Stimulated activated CD4-positive, alpha-beta T cell treated with anti-CD3 and anti-CD28 coated beads, Interleukin-4, amount 100 ng/mL, for 4 hours (primary cell): ENCODE data around the gene MAFG.
"Not testable (repeated sequence)": the region's sequence is repeated elsewhere in the genome, so short reads cannot be mapped to it uniquely, and the experiment has no call there.

Experiments
- DNase-seq, 2 experiments: peaks; one replicate each; pipeline ENCODE4 v3.0.0-alpha.2; 2020

The MAFG gene

DNA sequence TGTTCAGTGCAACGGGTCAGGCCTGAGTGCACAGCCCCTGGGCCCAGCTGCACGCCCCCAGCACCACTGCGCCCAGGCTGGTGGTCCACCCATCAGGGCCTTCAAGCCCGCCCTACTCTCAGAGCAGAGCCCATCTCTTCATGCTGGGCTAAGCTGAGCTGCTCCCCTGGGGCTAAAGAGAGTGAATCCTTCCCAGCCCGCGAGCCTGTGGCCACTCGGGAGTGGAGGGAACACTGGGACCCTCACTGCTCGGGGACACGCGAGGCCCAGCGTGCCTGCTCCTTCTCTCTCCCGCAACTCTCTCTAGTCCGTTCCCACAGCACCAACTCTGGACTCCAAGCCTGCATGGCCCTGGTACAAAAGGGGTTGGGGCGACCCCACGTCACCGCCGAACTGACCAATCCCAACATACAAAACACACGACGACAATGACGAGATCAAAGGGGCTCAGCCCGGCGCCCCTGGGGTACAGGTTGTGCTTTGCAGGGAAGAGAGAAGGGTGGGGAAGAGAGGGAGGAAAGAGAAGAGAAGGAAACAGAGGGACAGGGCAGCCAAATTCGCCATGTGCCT lies 5.5 kb downstream of the MAFG start:
- no peak for DNase-seq

DNA sequence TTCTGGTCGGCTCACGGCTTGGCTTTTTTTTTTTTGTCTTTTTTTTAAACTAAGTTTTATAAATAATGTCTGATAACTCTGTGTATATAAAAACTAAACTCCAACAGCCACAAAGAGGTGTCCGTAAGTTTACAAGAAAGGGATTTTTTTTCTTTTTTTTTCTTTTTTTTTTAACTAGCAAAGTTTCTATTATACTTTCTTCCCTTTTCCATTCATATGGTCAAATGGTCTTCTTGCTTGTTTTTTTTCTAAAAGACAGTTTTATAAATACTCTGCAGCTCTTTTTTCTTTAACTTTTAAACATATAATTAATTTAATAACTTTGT lies 6.0 kb downstream of the MAFG start:
- DNase-seq = no peak

DNA sequence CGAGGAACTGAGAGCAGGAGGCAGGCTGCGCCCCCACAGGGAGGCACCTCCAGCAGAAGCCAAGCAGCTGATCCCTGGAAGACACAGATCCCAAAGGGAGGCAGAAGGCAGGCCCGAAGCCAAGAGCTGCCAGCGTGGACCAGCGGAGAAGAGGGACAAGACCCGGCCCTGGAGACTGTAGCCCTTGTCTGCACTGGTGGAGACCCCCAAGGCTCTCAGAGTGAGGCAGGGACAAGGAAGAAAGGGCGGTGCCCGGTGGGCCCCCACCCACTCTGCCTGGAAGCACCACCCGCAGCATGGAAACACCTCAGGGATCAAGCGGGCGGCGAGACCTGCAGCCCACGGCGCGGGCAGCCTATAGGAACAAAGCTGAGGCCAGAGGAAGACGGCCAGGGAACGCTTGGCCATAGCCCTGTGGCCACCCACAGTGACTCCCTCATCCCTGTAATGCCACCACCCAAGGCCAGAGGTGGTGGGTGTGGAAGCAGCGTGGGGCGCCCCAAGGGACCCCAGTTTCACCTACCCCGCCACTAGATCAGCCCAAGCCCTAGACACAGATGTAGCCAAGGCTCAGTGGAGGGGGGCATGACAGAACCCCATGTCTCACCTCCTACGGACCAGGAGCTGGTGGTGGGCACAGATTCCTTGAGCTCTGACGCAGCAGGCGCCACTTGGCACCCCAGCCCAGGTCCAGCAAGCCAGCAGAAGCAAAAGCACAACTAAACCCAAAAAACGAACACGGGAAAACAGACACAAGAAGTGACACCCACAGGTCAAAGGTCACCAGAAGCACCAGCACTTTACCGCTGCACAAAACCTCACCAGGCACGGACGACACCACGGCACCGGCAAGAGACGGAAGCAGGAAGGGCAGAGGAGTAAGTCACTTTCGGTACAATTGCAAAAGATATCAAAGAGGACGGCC lies 6.7 kb downstream of the MAFG start:
- no peak for DNase-seq

DNA sequence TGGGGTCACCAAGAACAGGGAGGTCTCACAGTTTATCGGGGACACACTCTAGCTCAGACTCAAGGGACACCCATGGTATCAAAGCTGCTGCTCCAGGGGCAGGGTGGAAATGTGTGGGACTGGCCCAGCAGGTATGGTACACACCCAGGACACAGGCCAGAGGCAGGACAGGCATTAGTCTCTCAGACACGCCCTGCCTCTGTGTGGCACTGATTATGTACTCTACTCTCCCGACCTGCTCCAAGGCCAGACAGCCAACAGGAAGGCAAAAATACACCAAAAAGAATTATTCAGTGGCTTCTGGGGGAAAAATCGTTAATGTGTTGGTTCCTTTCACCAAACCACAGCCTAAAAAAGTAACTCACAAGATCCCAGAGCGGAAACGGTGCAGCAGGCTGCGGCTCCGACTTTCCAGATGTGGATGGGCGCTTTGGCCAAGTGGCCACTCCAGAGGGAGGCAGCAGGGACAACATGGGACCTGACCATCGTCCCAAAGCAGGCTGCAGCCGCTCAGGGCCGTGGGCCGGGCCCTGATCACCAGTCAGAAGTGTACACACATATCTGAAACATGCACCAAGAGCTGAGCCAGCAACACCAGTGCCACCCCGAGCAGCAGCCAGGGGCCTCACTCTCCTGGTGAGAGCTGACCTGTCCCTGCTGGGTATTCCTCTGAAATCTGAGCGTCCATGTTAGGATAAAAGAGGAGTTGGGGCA lies 8.5 kb downstream of the MAFG start:
- no peak for DNase-seq

DNA sequence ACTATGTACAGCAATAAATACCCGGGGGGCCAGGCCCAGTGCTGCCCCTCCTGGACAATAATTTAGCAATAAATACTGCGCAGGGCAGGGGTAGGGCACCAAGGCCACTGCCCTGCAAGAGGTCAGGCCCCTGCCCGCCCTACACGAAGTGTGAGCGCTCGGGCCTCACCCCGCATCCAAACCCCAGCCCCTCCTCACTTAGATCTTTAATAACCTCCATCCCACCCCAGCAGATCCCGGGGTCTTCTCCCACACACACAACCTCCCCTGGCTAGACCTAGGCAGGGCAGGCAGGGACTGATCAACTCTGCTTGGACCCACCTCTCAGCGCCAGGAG lies 9.2 kb downstream of the MAFG start:
- not testable (repeated sequence) for DNase-seq

DNA sequence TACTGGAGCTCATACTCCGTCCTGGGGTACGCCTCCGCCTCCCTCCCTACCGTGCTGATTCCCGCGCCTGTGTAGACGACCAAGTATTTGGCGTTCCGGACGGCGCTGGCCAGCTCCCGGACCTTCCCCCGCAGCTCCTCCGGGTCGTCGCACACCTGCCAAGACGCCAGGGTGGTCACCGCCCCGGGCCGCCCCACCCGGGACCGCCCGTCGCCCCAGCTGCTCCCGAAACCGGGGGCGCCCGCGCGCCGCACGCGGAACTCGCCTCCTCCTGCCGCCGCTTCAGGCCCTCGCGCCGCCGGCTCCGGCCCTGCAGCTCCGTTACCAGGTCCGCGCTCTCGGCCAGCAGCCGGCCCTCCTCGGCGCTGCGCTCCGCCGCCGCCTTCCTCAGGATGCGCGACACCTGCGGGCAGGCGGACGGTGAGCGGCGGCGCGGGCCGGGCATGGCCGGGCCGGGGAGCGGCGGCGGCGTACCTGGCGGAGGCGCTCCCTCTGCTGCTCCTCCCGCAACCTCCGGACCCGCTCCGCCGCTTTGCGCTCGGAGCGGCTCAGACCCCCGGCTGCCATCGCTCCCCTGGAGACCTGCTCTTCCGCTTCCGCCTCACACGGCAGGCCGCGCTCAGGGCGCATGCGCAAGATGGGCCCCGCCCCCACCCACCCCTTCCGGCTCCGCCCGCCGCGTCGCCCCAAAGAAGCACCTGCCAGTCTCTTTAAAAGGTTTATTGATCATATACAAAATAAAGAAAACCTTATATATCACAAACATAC lies 9.8 kb downstream of the MAFG start, which contains the start of gene SIRT7:
Gene SIRT7 (minus strand): TSS at position 612 of the 768 bp plus-strand sequence. CDS start 45 bp downstream, at position 567.
- DNase-seq = peak; percentile 79 to 80

DNA sequence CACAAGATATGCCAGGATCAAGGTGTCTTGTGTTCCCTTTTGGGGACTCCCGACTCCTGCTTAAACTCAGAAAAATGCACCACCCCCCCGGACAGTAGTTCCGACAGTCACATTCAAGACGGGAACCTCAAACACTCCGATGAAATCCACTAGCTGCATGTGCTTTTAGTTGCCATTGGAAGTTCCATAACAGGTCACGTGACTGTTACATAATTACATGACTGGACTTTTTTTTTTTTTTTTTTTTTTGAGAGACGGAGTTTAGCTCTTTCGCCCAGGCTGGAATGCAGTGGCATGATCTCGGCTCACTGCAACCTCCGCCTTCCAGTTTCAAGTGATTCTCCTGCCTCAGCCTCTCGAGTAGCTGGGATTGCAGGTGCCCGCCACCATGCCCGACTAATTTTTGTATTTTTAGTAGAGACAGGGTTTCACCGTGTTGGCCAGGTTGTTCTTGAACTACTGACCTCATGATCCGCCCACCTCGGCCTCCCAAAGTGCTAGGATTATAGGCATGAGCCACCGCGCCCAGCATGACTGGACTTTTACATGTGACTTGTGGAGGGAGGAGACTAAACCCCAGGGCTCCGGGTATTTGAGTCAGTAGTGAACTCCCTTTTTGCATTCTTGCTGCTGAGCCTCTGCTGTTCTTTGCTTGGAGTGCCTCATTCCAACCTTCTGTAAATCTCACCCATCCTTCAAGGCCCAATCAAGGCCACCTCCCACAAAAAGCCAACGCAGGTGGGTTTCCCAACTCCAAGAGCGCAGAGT lies 11.1 kb downstream of the MAFG start:
- DNase-seq = no peak

DNA sequence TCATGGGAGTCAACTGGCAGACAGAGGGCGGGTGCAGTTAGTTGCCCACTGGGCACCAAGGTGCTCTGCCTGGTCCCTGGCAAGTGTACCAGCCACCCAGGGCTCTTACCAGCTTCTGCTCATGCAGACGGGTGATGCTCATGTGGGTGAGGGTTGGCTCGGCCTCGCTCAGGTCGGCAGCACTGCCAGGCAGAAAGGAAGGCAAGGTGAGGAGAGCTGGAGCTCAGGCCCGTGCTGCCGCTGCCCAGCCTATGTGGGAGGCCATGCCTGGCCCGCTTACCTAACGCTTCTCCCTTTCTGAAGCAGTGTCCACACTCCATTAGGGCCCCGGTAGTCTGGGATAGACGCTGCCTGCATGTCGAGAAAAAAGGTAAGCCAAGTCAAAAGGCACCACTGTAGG lies 12.2 kb downstream of the MAFG start:
- no peak for DNase-seq

DNA sequence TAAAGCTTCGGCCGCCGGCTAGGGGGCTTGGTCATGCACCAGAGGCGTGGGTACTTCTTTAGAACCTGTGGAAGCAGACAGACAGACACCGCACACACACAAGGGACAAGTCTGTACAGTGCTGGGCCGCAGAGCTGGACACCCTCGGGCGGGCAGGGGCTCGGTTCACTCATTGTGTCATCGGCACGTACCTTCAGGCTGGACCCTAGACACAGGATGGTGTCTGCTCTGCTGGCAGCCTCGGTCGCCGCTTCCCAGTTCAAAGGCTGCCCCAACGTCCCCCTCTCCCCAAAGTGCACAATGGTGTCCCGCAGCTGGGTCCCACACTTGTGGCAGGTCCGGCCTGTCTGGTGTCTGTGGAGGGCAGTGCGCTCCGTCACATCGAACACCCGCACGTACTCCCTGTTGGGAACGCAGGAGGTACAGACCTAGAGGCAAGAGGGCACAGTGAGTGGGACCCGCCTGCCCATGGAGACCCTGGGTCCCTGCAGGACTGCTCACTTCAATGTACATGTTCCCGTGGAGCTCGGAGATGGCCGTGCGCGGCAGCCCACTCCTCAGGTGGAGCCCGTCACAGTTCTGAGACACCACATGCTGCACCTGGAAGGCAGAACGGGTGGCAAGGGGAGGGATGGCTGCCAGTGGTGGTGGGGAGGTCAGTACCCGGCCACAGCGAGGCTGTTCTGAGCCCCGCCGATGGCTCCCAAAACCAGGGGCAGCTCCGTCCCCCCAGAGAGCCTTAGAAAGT lies 13.3 kb downstream of the MAFG start:
- no peak for DNase-seq

DNA sequence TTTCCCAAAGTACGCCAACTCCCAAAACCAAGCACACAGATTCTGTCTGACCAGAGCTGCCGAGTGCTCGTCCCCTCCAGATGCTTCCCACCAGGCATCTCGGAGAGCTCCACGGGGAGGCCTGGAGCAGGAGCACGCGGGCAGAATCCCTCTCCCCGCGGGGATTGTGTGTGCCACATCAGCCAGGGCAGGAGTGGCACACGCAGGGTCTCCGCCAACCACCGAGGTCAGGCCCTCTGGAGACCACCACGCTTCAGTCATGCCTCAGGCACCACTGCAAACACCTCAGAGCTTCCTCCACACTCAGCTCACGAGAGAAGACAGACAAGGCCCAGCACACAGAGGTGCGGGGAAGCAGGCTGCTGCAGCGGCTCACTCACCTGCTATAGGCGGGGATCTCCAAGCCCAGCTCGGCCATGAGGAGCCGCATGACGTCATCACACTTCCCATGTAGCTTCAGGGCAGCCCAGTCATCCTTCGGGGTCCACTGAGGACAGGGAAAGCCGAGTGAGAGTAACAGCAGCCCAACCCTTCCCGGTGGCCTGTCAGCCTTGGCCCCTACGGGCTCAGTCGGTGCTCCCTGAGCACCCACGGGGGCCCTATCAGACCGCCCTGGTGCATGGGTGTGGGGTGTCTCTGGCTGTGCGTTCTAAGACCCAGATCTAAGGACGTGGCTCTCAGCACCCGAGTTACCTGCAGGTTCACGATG lies 14.0 kb downstream of the MAFG start:
- no peak for DNase-seq

DNA sequence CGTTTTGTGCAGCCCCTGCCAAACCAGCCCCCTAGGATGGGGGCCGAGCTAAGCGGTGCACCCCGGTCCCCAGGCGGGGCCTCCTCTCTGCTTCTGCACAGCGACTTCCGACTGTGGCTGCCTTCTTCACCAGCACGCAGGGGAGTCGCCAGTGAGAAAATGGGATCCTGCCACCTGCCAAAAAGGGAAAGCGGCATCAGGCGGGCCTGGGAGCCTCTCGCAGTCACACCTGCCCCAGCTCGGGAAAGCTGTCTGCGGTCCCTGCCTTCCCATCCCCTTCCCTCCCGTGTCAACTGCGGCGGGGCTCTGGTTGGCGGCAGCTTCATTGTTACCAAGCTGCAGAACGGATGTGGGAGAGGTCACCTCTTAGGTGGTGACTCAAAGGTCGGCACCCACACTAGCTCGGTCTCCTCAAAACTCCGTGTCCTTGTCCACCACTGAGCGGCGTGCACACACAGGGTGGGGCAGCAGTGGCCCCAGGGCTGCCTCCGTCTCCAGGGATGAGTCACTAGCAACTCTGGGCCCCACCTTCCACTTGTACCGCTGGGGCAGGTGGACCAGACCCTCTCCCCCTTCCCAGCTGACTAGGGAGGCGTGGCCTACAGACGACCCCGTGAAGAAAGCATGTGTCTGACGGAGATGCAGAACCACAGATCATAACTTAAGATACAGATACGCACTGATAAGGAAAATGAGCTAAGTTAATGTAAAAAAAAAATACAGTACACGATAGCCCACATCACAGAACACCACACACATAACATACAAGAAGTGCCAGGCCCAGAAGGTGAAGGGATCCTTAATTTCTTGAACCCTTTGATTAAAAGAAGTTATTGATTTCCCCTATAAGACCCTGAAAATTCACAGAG lies 14.9 kb downstream of the MAFG start:
- DNase-seq = no peak

DNA sequence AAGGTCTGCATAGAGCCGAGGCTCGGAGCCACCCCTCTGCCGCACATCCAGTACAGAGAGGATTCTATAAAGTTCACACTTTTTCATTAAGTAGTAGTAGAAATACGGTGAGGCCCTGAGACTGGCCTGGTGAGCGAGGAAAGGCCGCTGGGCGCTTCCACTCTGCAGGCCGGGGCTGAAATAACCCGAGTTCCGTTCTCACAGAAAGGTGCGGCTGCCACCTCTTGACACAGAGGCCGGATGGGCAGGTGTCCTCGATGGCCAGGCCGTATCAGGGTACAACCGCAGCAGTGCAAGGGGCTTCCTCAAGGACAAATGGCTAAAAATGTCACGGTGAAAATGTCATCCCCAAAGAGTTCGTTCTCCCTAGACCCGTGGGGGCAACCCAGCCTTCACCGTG lies 15.6 kb downstream of the MAFG start:
- no peak for DNase-seq

DNA sequence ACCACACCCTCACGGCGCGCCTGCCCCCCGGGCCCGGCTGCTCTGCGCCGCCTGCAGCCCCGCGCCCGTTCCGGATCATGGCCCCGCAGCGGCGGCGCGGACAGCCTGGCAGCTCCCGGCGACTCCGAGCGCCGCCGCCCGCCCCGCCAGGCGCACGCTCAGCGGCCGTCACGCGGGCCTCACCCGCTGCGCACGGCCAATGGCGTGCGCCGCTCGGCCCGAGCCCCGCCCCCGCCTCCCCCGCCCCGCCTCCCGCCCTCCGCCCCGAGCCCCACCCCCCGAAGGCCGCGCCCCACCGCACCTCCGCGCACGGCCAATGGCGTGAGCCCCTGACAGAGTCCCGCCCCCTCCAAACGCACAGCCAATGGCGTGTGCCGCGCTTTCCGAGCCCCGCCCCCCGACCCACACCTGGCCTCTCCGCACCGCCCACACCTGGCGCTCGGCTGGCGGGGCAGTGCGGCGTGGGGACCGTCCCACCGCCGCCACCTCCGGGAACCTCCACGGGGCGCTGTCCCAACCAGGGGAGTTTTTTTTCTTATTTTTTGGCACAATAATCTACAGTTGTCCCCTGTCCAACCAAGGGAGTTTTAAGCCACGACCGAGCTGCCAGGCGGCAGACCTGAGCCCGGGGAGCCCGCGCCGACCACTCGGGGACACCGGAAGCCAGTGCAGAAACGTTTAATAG lies 16.1 kb downstream of the MAFG start, which contains the start of gene PCYT2:
Gene PCYT2 (minus strand): TSS at position 123 of the 685 bp plus-strand sequence. CDS start 44 bp downstream, at position 79.
- peak; percentile 93 to 94 for DNase-seq

DNA sequence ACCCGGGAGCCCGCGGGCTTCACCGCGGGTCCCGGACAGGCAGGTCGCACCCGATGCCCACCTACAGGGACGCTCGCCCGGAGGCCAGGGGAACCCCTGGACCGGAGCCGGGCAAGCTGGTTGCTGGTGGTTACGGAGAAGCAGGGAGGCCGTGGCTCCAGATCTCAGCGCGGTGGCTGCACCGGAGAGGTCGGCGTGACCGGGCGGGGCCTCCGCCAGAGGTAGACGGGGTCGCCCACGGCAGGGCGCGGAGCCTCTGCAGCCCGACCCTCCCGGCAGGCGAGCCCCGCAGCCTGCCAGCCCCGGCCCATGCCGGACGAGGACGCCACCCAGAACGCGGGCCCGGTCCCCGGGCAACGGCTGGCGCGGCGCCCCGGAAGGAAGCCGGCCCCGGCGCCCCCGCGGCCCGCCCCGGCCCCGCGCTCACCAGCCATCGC lies 16.7 kb downstream of the MAFG start:
- peak in 1 of 2 experiments; percentile 9 for DNase-seq

DNA sequence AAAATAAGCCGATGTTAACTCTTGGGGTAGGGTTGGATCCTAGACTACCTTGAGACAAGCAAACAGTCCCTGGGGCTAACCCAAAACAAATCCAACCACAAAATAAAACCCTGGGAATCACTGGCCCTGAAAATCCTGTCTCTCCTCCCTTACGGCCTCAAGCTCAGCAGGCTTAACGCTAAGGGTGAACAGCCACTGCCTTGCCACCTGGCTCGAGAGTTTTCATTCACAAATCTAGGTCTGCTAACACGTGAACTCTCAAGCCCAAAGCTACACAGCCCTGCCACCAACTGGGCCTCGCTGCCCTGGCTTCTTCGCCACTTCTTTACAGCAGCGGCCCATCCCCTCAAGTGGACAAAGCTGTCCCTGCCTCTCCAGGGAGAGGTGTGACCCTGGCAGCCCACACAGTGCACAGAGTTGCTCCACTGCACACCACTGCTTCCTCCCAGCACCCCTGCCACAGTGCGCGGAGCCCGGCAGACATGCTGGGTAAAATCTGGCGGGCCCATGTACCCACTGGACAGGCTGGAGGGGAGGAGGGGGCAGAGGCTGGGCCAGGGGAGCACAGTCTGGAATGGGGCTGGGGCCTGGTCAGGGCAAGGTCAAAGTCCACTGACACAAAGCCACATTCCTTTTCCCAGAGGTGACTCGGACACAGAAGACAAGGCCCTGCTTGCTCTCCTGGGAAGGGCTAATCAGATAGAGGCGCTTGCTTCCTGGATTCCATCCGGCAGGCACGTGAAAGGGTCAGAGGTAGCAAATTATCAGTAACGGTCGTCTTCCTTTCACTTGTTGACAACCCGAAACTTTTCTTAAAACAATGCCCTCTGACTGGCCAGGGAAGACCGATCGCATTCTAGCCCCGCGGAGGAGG lies 17.3 kb downstream of the MAFG start:
- DNase-seq = no peak

DNA sequence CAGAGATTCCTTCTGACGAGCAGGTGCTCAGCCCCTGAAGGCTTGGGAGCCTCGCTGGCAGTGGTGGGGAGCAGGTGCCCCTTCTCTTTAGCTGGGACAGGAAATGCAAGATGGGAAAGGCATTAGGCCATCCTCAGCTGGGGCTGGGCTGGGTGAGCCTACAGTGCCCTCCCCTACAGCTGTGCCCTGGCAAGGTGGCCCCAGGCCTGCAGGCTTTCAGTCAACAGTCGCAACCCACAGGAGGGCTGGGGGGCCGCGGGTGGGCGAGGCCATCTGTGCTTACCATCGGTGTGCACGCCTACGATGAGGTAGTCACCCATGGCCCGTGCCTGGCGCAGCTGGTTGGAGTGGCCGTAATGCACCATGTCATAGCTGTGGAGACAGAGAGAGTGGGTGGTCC lies 18.3 kb downstream of the MAFG start:
- no peak for DNase-seq

DNA sequence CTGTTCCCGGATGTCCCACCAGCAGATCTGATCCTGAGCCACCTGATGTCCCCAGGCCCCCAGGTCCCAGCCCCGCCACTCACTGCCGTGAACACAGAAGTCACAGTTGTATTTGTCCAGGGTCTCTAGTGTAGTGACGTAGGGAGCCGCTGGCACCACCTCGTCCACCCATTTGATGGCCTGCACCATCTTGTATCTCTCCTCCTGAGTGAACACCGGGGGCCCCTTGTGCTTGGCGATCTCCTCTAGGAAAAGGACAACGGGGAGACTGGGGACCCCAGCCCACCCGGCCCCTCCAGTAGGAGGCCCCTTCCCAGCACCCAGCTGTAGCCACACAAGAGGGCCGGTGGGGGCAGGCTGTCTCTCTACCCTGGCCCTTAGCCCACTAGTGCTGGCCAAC lies 18.7 kb downstream of the MAFG start:
- DNase-seq = no peak
